HG03558 (cell line): ENCODE results near the gene TUBGCP5.
"Not testable (repeated sequence)": the region's sequence is repeated elsewhere in the genome, so short reads cannot be mapped to it uniquely, and the experiment has no call there.

Experiments
- ATAC-seq: cut with Tn5 transposase; IDR thresholded peaks from one replicate; pipeline ENCODE4 v1.9.1; 2021; ENCODE audit warnings: moderate number of reproducible peaks; ENCODE audit not compliant: unreplicated experiment; ENCODE audit errors: extremely low read depth

TUBGCP5 gene

GRCh38 chr15:23039143-23039916 lies at the start of gene TUBGCP5:
Gene TUBGCP5, minus strand, starts transcription at chr15:23039569. Its CDS starts 26 bp downstream, at chr15:23039543.
- peak; percentile 91 for ATAC-seq

DNA sequence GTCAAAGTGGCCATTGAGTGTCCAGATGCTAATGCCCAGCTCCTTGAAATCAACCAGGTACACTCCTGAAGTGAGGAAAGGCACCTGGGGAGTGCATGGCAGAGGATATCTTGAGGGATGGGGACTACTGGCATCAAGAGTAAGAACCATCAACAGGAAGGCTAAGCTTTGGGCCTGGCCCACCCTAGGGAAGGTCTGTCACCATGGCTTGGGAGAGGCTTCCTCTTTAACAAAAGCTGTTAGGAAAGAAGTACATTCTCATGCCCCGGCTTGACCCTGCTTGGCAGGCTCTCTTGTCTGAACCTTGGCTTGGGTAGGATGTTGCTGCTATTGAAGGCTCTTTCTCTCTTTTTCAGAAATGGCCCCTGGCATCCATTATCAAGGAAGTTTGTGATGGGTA lies 43.7 kb upstream of the TUBGCP5 start:
- ATAC-seq: no peak

DNA sequence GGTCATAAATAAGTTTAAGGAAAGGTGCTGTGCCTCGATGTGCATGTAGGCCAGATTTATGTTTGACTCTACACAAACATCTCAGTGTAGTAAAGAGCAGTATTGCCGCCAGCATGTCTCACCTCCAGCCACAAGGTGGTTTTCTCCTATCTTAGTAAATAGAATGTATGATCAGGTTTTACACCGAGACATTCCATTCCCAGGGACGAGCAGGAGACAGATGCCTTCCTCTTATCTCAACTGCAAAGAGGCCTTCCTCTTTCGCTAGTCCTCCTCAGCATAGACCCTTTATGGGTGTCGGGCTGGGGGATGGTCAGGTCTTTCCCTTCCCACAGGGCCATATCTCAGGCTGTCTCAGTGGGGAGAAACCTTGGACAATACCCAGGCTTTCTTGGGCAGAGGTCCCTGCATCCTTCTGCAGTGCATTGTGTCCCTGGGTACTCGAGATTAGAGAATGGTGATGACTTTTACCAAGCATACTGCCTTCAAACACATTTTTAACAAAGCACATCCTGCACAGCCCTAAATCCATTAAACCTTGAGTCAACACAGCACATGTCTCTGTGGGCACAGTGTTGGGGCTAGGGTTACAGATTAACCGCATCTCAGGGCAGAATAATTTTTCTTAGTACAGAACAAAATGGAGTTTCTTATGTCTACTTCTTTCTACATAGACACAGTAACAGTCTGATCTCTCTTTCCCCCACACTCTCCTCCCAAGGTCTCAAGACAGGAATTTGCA lies 42.8 kb upstream of the TUBGCP5 start:
- not testable (repeated sequence) for ATAC-seq

GRCh38 chr15:23081271-23081670 lies 41.9 kb upstream of the TUBGCP5 start:
- no peak for ATAC-seq

GRCh38 chr15:23079766-23080165 lies 40.4 kb upstream of the TUBGCP5 start:
- no peak for ATAC-seq

GRCh38 chr15:23075927-23076326 lies 36.6 kb upstream of the TUBGCP5 start:
- ATAC-seq: no peak

GRCh38 chr15:23074684-23075083 lies 35.3 kb upstream of the TUBGCP5 start:
- no peak for ATAC-seq

GRCh38 chr15:23073890-23074646 lies 34.7 kb upstream of the TUBGCP5 start:
- no peak for ATAC-seq

DNA sequence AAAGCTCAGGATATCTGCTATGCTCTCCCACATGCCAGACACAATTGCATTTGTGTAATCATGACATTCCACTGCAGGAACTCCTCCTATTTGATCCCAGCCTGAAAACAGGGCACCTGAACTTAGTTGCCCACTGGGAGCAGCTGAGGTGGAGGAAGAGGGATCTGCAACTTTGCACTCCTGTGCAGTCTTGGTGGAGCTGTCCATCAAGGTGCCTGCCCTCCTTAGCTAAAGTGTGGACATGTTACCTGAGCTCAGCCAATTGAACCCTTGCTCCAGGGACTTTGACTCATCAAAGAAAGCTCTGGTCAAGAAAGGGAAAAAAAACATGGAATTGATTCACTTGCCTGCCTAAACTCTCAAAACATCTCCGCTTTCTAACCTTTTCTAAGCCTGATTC lies 33.3 kb upstream of the TUBGCP5 start:
- no peak for ATAC-seq

DNA sequence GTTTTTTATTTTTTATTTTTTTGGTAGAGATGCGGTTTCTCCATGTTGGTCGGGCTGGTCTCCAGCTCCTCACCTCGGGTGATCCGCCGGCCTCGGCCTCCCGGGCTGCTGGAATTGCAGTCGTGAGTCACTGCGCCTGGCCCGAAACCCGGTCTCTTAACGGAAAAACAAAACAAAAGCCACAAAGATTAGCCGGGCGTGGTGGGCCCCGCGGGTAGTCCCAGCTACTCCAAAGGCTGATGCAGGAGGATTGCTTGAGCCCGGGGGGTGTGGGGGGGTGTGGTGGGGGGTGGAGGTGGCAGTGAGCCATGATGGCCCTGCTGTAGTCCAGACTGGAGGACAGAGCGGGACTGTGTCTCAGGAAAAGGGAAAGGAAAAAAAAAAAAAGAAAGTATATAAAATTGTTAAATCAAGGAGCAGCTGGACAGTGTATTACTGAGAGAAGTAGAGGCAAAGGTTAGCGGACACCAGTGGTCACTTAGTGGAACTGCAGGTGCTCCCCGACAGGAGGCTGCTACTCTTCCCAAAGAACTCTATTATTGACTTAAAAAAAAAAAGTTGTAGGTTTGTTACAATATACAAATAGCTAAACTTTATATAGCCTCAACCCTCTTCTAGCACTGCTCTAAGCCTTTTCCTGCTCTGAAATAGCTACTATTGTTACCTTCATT lies 30.3 kb upstream of the TUBGCP5 start:
- ATAC-seq: no peak

DNA sequence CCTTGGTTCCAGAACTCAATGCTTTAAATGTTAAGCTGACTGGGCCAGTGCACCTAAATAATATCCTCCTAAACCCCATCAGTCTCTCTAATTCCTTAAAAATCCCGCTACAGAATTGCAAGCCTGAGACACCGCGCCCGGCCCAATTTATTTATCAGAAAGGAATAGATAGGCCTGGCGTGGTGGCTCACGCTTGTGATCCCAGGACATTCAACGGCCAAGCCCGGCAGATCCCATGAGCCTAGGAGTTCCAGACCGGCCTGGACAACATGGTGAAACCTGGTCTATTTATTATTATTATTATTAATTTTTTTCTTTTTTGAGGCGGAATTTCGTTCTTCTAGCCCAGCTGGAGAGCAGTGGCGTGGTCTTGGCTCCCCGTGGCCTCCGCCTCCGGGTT lies 28.0 kb upstream of the TUBGCP5 start:
- no peak for ATAC-seq

DNA sequence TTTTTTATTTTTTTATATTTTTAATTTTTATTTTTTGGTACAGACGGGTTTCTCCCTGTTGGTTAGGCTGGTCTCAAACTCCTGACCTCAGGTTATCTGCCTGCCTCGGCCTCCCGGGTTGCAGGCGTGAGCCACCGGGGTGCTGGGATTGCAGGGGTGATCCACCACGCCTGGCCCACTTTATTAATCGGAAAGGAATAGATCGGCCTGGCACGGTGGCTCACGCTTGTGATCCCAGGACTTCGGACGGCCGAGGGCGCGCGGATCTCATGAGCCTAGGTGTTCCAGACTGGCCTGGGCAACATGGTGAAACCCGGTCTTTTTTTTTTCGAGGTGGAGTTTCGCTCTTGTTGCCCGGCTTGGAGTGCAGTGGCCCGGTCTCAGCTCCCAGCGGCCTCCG lies 26.5 kb upstream of the TUBGCP5 start:
- no peak for ATAC-seq

DNA sequence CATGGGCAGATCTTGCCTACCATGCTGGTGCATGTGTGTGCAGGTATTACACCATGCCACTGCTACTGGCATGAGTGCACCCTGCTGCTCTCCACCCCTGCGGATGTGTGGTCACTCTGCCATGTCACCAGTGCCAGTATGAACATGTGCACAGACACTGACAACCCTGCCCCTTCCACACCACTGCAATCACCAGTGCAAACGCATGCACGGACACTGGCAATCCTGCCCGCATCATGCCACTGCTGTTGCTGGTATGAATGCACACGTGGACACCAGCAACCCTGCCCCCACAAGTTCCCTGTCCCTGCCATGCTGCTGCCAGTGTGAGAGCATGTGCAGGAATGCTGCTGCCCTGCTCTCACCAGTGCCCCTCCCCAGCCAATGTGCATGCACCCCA lies 24.8 kb upstream of the TUBGCP5 start:
- ATAC-seq: no peak

DNA sequence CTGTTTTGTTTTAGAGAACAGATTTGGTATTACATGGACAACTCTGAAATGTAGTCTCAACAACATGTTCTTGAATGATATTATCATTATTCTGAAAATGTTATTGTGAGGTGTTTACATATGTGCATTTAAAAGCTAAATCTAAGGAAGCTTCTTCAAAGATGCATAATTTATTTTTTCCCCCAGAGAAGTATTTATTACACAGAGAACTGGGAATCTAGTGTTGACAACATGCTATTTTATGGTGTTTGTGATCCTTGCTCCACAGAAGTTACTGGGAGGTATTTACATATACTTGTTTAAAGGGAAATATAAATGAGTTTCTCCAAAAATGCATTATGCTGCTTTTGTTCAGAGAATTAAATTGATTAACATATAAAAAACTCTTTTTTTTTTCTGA lies 18.3 kb upstream of the TUBGCP5 start:
- no peak for ATAC-seq

DNA sequence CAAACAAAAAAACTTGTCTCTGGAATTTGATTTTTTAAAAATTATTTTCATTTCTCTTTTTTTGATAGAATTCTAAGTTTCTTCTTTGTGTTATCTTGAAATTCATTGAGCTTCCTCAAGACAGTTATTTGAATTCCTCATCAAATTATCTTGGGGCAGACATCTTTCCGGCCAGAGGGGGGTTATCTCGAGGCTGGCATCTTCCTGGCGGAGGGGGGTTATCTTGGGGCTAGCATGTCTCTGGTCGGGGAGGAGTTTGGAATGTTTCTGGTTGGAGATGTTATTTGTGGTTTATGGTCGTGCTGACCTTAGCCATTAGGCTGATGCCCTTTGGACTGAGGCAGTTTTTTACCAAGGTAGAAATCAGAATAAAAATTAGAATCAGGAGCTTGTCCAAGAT lies 15.9 kb upstream of the TUBGCP5 start:
- ATAC-seq: no peak

GRCh38 chr15:23052522-23052921 lies 13.2 kb upstream of the TUBGCP5 start:
- ATAC-seq: no peak

DNA sequence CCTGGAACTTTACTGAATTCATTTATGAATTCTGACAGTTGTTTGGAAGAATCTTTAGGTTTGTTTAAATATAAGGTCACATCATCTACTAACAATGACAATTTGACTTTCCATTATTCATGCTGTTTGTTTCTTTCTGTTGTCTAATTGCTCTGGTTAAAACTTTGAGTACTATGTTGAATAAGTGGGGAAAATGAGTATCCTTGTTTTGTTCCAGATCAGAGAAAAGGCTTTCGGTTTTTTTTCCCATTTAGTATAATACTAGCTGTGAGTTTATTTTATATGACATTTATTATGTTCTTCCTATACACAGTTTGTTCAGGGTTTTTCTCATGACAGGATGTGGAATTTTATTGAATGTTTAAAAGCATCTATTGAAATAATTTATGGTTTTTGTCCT lies 11.3 kb upstream of the TUBGCP5 start:
- ATAC-seq: no peak

DNA sequence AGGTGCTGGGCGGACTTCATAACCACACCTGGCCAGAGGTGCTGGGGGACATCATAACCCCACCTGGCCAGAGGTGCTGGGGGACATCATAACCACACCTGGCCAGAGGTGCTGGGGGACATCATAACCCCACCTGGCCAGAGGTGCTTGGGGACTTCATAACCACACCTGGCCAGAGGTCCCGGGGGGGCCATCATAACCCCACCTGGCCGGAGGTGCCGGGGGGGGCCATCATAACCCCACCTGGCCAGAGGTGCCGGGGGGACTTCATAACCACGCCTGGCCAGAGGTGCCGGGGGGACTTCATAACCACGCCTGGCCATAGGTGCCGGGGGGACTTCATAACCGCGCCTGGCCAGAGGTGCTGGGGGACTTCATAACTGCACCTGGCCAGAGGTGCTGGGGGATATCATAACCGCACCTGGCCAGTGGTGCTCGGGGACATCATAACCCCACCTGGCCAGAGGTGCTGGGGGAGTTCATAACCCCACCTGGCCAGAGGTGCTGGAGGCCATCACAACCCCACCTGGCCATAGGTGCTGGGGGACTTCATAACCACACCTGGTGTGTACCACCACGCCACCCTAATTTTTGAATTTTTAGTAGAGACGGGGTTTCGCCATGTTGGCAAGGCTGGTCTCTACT lies 10.7 kb upstream of the TUBGCP5 start:
- ATAC-seq: no peak

DNA sequence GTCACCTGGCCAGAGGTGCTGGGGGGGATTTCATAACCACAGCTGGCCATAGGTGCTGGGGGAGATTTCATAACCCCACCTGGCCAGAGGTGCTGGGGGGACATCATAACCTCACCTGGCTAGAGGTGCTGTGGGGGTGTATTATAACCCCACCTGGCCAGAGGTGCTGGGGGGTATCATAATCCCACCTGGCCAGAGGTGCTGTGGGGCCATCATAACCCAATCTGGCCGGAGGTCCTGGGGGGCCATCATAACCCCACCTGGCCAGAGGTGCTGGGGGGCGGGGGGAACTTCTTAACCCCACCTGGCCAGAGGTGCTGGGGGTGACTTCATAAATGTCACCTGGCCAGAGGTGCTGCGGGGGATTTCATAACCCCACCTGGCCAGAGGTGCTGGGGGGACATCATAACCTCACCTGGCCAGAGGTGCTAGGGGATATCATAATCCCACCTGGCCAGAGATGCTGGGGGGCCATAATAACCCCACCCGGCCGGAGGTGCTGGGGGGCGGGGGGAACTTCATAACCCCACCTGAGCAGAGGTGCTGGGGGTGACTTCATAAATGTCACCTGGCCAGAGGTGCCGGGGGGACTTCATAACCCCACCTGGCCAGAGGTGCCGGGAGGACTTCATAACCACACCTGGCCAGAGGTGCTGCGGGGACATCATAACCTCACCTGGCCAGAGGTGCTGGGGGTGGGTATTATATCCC lies 9.4 kb upstream of the TUBGCP5 start:
- not testable (repeated sequence) for ATAC-seq
